Stimulated activated effector memory CD8-positive, alpha-beta T cell treated with anti-CD3 and anti-CD28 coated beads, Interleukin-12 subunit alpha, Interleukin-12 subunit beta, amount 100 ng/mL, for 72 hours (primary cell): ENCODE measurements around the gene XCR1.
A peak's percentile ranks its signal among the peaks of the same experiment; 100 is the strongest.

ENCODE experiments used
- ATAC-seq: fragments of 150-1000 bp; cut with Tn5 transposase; 2 replicates; pipeline ENCODE4 v1.10.0; 2021
- DNase-seq, 2 donors: peaks; one replicate each; pipeline ENCODE4 v3.0.0; 2021 to 2022; ENCODE audit warnings: low spot score in 2 of 2
- H3K27ac Mint-ChIP-seq: one replicate; pipeline ENCODE4 v1.8.0; 2022; ENCODE audit warnings: mild to moderate bottlenecking, mixed read lengths
- H3K36me3 Mint-ChIP-seq: one replicate; pipeline ENCODE4 v1.8.0; 2022; ENCODE audit warnings: mild to moderate bottlenecking, mixed read lengths
- H3K4me1 Mint-ChIP-seq: one replicate; pipeline ENCODE4 v1.8.0; 2022; ENCODE audit warnings: mixed read lengths
- H3K4me3 Mint-ChIP-seq: one replicate; pipeline ENCODE4 v1.8.0; 2022; ENCODE audit warnings: mild to moderate bottlenecking, mixed read lengths
- H3K9me3 Mint-ChIP-seq: one replicate; pipeline ENCODE4 v1.8.0; 2022; ENCODE audit warnings: mixed read lengths

XCR1 gene

GRCh38 chr3:45985532-45986302 is 41.6 kb downstream of the XCR1 start:
- ATAC-seq (no peak), DNase-seq (no peak)
- Mint-ChIP-seq H3K36me3 (peaks cover 43% of the 10 kb centered on the region), H3K9me3 (no peaks in the 10 kb centered on the region), H3K4me3 (peak overlapping the region; percentile 3), H3K27ac (peak overlapping the region; percentile 81), H3K4me1 (peaks cover 87% of the 10 kb centered on the region)

DNA sequence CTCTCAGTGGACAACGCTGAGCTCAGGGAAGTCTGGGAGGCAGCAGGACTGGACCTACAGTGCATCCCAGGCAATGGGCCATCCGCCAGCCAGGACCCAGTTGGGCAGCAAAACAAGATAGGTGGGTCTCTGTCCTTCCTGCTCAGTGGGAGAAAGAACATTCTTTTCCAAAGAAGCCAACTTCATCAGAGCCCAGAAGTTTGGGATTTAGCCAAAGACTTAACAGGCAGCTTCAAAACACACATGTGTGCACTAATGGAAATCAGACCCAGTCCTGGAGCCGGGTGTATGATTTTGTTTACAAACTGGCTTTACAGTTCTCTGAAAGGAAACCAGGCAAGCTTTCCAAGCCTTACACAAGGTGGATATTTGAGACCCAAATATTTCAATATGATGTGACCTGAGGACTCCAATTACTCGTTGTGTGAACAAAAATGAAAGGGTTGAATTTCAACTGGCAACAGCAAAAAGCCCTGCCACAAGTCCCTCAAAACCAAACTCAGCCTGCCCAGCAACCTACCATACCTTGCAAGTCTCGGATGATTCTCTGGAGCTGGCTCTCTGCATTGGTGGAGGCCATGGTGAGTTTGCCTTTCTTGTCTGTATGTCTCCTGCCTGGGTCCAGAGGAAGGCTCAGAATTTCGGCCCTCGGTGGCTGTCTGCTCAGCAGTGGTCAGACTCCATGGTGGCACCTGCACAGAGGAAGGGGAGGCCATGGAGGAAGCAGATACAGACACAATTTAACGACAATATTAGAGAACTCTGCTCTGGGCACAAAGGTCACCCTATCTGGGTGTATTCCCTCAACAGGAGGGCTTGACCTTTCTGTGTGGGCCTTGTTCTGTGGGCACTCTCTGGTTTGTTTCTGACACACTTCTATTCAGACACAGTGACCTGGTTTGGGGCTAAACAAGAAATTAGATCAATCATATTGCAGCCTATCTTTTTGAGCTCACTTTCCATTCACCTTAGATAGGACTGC is 42.7 kb downstream of the XCR1 start:
- no peak for ATAC-seq
- H3K36me3 Mint-ChIP-seq: peaks cover 54% of the 10 kb centered on the region
- peak overlapping the region; percentile 81 for H3K27ac Mint-ChIP-seq
- peaks cover 84% of the 10 kb centered on the region for H3K4me1 Mint-ChIP-seq
- no peaks in the 10 kb centered on the region for H3K9me3 Mint-ChIP-seq
- no peak for DNase-seq
- H3K4me3 Mint-ChIP-seq: peak overlapping the region; percentile 3

- peak overlapping the region; percentile 81 for H3K27ac Mint-ChIP-seq
- H3K36me3 Mint-ChIP-seq: peaks cover 62% of the 10 kb centered on the region
- ATAC-seq (no peak), DNase-seq (no peak)
- H3K4me3 Mint-ChIP-seq: no peak overlapping the region
- peaks cover 84% of the 10 kb centered on the region for H3K4me1 Mint-ChIP-seq
- no peaks in the 10 kb centered on the region for H3K9me3 Mint-ChIP-seq
Observed at GRCh38 chr3:45983770-45984169, 43.5 kb downstream of the XCR1 start.

DNA sequence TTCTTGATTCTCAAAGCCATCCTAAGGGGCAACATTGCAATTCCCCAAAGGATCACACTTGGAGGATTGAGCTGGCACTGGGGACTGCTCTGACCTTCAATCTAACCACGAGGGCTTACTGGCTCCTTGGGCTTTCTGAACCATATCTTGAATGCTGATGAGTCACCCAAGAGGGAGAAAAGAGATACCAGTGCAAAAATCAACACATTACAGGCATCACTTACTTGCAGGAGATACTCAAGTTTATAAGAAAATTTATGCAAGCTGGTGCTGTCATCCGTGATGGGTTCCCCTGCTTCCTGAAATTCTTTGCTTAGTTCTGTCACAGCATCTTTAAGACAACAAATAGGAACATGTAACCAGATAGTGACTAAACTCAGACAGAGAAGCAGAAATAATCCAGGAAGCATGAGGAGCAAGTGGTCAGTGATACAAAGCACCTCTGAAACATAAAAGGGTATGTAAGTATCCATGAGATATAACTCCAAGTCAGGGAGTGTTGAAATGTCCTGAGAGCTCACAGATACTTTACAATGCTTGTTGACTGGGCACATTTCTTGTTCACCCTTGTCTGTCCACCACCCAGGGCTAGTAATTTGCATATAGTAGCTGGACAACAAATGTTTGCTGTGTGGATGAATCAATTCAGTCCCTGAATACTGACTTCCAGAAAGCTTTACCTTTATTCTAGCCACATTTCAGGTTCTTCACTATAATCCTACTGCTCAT is 45.8 kb downstream of the XCR1 start:
- peaks cover 72% of the 10 kb centered on the region for H3K36me3 Mint-ChIP-seq
- no peak for DNase-seq
- H3K9me3 Mint-ChIP-seq: no peaks in the 10 kb centered on the region
- H3K4me1 Mint-ChIP-seq: peaks cover 82% of the 10 kb centered on the region
- peak; percentile 69 for ATAC-seq
- peak overlapping the region; percentile 67 for H3K4me3 Mint-ChIP-seq
- H3K27ac Mint-ChIP-seq: peak overlapping the region; percentile 48

GRCh38 chr3:45980819-45981218 is 46.5 kb downstream of the XCR1 start:
- Mint-ChIP-seq H3K27ac (peak overlapping the region; percentile 48), H3K4me1 (peaks cover 82% of the 10 kb centered on the region), H3K36me3 (peaks cover 77% of the 10 kb centered on the region), H3K4me3 (peak overlapping the region; percentile 67), H3K9me3 (no peaks in the 10 kb centered on the region)
- ATAC-seq (no peak), DNase-seq (no peak)

GRCh38 chr3:45980229-45980813 is 47.0 kb downstream of the XCR1 start:
- Mint-ChIP-seq H3K4me3 (peak overlapping the region; percentile 67), H3K9me3 (no peaks in the 10 kb centered on the region), H3K4me1 (peaks cover 82% of the 10 kb centered on the region), H3K36me3 (peaks cover 81% of the 10 kb centered on the region), H3K27ac (peak overlapping the region; percentile 94)
- ATAC-seq (peak; percentile 63), DNase-seq (no peak)

GRCh38 chr3:45979378-45979777 is 47.9 kb downstream of the XCR1 start:
- Mint-ChIP-seq H3K27ac (peak overlapping the region; percentile 94), H3K36me3 (peaks cover 81% of the 10 kb centered on the region), H3K4me3 (peak overlapping the region; percentile 67), H3K4me1 (peaks cover 84% of the 10 kb centered on the region), H3K9me3 (no peaks in the 10 kb centered on the region)
- DNase-seq: no peak
- no peak for ATAC-seq

DNA sequence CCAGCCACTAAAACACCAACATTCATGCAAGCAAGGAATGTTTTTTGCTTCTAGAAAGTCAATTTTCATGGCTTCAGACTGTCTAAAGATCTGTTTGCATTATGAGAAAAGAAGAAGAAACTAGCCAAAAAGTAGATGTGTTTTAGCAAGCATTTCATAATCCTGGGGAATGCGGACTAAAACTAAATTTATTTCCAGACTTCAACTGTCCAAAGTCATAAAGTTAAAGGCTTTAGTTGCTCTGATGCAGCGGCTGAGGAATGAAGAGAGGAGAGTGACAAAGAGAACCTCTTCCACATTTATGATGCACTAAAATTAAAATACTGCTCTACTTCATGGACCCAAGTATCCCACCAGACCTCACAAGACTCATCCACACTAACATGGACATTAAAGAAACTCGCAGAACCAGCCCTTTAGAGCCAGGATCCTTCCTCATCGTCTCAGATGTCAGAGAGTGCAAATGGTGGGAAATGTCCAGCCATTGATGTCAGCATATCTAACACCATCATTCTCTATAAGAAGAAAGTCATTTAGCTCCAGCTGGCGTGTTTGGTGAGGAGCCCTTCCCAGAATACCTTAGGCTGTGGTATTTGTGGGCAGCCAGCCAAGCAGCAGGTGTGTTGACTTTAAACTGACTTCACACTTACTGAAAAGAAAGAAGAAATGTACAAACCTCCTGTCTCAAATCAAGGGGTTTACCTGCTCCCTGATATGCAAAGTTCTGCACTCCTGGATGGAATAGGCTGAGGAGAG is 49.1 kb downstream of the XCR1 start:
- Mint-ChIP-seq H3K36me3 (peaks cover 78% of the 10 kb centered on the region), H3K4me1 (peaks cover 80% of the 10 kb centered on the region), H3K27ac (peak overlapping the region; percentile 94), H3K4me3 (peak overlapping the region; percentile 67), H3K9me3 (no peaks in the 10 kb centered on the region)
- DNase-seq (no peak), ATAC-seq (peak; percentile 45)

DNA sequence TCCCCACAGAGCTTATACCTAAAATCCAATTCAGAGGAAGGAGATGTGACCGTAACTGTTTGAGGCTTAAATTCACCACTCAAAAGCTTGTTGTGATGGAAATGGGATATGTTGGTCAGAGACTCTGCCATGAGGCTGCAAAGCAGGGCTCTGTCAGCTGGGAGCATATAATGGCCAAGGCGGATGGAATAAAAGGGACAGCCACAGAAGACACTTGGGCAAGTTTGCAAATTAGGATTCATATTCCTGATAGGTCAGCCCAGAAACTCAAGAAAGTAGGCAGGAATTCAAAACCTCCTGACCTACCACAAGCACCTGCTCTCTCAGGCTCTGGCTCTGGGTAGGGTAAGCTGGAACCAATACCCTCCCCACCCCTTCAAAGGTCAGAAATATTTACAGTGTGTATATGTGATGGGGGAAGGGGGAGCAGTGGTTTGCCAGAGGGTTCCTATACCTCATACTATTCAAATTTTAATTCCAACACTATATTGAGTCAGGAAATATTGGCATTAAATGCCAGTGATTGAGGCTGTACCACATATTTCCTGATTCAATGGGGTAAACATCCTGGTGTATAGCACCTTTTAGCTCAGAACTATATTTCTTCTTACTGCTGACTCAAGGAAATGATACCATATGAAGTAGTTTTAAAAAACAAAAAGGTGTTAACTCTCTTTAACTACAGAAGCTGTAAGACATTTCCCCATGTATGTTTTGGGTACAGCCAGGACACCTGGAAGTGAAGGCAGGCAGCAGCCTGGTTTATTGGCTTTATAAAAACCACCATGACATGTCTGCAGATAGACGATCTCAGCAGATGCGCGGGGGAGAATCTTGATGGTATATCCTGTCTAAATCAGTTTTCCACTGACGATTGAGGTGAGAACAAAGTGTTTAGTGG is 50.8 kb downstream of the XCR1 start:
- H3K4me1 Mint-ChIP-seq: peaks cover 89% of the 10 kb centered on the region
- DNase-seq: no peak
- peak overlapping the region; percentile 67 for H3K4me3 Mint-ChIP-seq
- peak; percentile 22 for ATAC-seq
- no peaks in the 10 kb centered on the region for H3K9me3 Mint-ChIP-seq
- H3K36me3 Mint-ChIP-seq: peaks cover 83% of the 10 kb centered on the region
- peak overlapping the region; percentile 87 for H3K27ac Mint-ChIP-seq

- no peak for DNase-seq
- peak; percentile 4 for ATAC-seq
- peak overlapping the region; percentile 87 for H3K27ac Mint-ChIP-seq
- H3K4me3 Mint-ChIP-seq: peak overlapping the region; percentile 67
- peaks cover 83% of the 10 kb centered on the region for H3K36me3 Mint-ChIP-seq
- peaks cover 89% of the 10 kb centered on the region for H3K4me1 Mint-ChIP-seq
- H3K9me3 Mint-ChIP-seq: no peaks in the 10 kb centered on the region
Observed at GRCh38 chr3:45975686-45976085, 51.6 kb downstream of the XCR1 start.

- H3K27ac Mint-ChIP-seq: peak overlapping the region; percentile 87
- H3K9me3 Mint-ChIP-seq: no peaks in the 10 kb centered on the region
- peaks cover 83% of the 10 kb centered on the region for H3K36me3 Mint-ChIP-seq
- no peak for DNase-seq
- peaks cover 92% of the 10 kb centered on the region for H3K4me1 Mint-ChIP-seq
- ATAC-seq: no peak
- peak overlapping the region; percentile 67 for H3K4me3 Mint-ChIP-seq
Observed at GRCh38 chr3:45974686-45975085, 52.6 kb downstream of the XCR1 start.

DNA sequence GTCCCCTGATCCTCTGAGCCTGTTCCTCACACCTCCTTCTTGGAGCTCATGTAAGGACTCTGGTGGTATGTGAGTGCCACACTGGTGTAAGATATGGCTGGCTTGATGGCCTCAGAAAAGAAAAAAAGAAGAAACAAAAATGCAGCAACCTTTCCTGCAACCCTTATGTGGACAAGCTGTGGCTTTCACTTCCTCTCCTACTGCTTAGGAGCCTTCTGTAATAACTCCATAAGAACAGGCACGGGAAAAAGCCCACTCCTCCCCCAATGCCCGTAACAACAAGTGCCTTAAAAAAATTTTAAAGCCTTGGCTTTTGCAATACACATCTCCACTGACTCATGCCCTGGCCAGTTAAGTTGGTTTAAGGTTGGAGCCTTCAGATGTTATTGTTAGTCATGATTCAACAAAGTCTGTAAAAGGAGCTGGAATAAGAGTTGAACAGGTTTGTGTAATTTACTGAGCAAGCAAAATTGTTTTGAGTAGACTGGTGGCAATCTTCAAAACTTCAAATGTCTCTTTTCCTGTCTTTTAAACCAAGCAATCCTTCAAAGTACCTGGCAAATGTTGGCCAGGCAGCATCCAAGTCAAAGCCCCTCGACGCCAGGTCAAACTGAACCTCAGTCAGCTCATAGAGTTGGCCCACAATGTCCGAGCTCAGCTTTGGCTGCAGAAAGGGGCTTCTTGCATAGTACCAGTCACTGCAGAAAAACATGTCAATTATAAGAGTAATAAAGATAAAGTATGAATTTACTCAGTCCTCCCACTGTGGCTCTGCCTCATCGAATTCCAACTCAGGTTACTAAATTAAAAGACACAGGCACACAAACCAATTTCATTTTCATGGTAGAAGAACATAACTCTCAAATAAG is 54.5 kb downstream of the XCR1 start:
- H3K36me3 Mint-ChIP-seq: peaks cover 83% of the 10 kb centered on the region
- ATAC-seq: peak; percentile 84
- DNase-seq: no peak
- H3K4me3 Mint-ChIP-seq: peak overlapping the region; percentile 51
- peak overlapping the region; percentile 83 for H3K27ac Mint-ChIP-seq
- H3K4me1 Mint-ChIP-seq: peaks cover 92% of the 10 kb centered on the region
- no peaks in the 10 kb centered on the region for H3K9me3 Mint-ChIP-seq

DNA sequence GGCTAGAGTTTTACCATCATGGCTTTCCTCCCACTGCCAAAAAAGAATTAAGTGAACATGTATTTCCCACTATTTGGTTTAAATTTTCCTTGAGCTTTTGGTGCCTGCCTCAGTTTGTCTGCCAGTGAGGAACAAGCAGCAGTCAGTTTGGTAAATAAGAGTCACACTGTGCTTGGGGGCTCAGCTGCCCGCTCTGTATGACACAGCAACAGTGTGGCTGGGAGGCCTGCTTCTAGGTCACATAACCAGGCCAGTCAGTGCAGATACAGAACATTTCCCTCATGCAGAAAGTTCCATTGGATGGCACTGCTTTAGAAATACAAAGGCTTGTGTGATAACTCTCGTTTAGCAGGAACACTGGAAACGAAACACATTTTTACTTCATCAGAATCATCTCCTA is 57.3 kb downstream of the XCR1 start:
- no peak for DNase-seq
- H3K27ac Mint-ChIP-seq: peak overlapping the region; percentile 83
- no peaks in the 10 kb centered on the region for H3K9me3 Mint-ChIP-seq
- peaks cover 98% of the 10 kb centered on the region for H3K36me3 Mint-ChIP-seq
- ATAC-seq: peak; percentile 66
- H3K4me1 Mint-ChIP-seq: peaks cover 94% of the 10 kb centered on the region
- peak overlapping the region; percentile 73 for H3K4me3 Mint-ChIP-seq
